ENCODE data around the gene CKAP2L.

CKAP2L gene

GRCh38 chr2:112750560-112750843 lies 13.9 kb downstream of the CKAP2L start:
- peak; percentile 71 for ATAC-seq
- TF ChIP-seq PATZ1 (CRISPR knock-in tag; IDR thresholded peaks at IDR 0.05; ENCODE audit: borderline replicate concordance) (no peak), POU6F1 (CRISPR knock-in tag; IDR thresholded peaks at IDR 0.05; ENCODE audit: borderline replicate concordance, low read depth) (no peak), SNAI2 (CRISPR knock-in tag; IDR thresholded peaks at IDR 0.05) (no peak), BACH2 (CRISPR knock-in tag; IDR thresholded peaks at IDR 0.05; ENCODE audit: borderline replicate concordance) (no peak), TCF4 (CRISPR knock-in tag; IDR thresholded peaks at IDR 0.05; ENCODE audit: borderline replicate concordance) (no peak), GLIS3 (CRISPR knock-in tag; IDR thresholded peaks at IDR 0.05) (no peak), ZNF565 (CRISPR knock-in tag; conservative IDR thresholded peaks at IDR 0.05; ENCODE audit: low read depth) (no peak), ZC3H10 (CRISPR knock-in tag; IDR thresholded peaks at IDR 0.05) (no peak), ARNTL (CRISPR knock-in tag; IDR thresholded peaks at IDR 0.05; ENCODE audit: borderline replicate concordance, low read depth) (no peak), CSDC2 (CRISPR knock-in tag; IDR thresholded peaks at IDR 0.05) (no peak)
- TF ChIP-seq, protein P1, sequence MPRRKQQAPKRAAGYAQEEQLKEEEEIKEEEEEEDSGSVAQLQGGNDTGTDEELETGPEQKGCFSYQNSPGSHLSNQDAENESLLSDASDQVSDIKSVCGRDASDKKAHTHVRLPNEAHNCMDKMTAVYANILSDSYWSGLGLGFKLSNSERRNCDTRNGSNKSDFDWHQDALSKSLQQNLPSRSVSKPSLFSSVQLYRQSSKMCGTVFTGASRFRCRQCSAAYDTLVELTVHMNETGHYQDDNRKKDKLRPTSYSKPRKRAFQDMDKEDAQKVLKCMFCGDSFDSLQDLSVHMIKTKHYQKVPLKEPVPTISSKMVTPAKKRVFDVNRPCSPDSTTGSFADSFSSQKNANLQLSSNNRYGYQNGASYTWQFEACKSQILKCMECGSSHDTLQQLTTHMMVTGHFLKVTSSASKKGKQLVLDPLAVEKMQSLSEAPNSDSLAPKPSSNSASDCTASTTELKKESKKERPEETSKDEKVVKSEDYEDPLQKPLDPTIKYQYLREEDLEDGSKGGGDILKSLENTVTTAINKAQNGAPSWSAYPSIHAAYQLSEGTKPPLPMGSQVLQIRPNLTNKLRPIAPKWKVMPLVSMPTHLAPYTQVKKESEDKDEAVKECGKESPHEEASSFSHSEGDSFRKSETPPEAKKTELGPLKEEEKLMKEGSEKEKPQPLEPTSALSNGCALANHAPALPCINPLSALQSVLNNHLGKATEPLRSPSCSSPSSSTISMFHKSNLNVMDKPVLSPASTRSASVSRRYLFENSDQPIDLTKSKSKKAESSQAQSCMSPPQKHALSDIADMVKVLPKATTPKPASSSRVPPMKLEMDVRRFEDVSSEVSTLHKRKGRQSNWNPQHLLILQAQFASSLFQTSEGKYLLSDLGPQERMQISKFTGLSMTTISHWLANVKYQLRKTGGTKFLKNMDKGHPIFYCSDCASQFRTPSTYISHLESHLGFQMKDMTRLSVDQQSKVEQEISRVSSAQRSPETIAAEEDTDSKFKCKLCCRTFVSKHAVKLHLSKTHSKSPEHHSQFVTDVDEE (CRISPR knock-in tag; IDR thresholded peaks at IDR 0.05), result no peak
- TF ChIP-seq, protein P2, sequence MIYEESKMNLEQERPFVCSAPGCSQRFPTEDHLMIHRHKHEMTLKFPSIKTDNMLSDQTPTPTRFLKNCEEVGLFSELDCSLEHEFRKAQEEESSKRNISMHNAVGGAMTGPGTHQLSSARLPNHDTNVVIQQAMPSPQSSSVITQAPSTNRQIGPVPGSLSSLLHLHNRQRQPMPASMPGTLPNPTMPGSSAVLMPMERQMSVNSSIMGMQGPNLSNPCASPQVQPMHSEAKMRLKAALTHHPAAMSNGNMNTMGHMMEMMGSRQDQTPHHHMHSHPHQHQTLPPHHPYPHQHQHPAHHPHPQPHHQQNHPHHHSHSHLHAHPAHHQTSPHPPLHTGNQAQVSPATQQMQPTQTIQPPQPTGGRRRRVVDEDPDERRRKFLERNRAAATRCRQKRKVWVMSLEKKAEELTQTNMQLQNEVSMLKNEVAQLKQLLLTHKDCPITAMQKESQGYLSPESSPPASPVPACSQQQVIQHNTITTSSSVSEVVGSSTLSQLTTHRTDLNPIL (CRISPR knock-in tag; IDR thresholded peaks at IDR 0.05; ENCODE audit: low read depth), result no peak

DNA sequence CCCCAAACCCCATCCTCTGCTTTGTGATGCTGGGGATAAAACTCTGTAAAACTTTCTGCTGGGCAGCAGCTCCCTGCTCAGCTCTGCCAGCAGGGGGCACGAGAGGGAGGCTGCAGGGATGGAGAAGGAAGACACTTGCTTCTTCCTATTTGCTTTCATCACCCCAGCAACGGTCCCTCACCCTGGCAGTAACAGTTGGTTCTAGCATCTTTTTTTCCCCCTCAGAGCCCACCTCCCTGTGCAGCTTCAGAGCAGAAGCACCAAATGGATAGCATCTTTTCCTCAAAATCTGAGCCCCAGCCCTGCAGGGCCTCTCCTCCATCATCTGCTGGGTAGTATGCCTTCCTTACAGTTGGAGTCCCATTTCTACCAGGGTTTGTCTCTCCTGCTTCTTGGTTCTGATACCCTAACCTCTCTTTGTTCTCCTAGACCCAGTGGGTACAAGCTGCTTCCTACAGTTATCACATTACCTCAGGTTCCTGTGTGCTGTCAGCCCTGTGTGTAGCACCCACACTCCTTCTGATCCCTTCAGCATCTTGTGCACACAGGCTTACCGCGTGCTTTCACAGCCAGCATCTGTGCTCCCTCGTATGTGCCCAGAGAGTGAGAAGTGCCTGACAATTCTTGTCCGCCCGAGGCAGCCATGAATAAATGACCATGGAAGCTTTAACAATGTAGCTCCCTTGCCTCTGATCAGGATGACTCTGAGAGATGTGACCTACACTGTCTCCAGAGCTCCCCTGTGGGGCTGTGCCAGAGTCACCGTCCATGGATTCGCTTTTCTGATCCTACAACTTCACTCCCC lies 14.5 kb downstream of the CKAP2L start:
- peak; percentile 97 for ATAC-seq
- TF ChIP-seq GLIS3 (CRISPR knock-in tag; IDR thresholded peaks at IDR 0.05) (no peak), ZC3H10 (CRISPR knock-in tag; IDR thresholded peaks at IDR 0.05) (no peak), CSDC2 (CRISPR knock-in tag; IDR thresholded peaks at IDR 0.05) (no peak), ZNF8 (CRISPR knock-in tag; IDR thresholded peaks at IDR 0.05) (no peak), ESRRG (CRISPR knock-in tag; IDR thresholded peaks at IDR 0.05) (no peak), POU6F1 (CRISPR knock-in tag; IDR thresholded peaks at IDR 0.05; ENCODE audit: borderline replicate concordance, low read depth) (no peak), ZNF565 (CRISPR knock-in tag; conservative IDR thresholded peaks at IDR 0.05; ENCODE audit: low read depth) (no peak), ZNF70 (CRISPR knock-in tag; IDR thresholded peaks at IDR 0.05) (no peak), OSR1 (CRISPR knock-in tag; IDR thresholded peaks at IDR 0.05) (no peak), PATZ1 (CRISPR knock-in tag; IDR thresholded peaks at IDR 0.05; ENCODE audit: borderline replicate concordance) (no peak)
- TF ChIP-seq, protein P3, sequence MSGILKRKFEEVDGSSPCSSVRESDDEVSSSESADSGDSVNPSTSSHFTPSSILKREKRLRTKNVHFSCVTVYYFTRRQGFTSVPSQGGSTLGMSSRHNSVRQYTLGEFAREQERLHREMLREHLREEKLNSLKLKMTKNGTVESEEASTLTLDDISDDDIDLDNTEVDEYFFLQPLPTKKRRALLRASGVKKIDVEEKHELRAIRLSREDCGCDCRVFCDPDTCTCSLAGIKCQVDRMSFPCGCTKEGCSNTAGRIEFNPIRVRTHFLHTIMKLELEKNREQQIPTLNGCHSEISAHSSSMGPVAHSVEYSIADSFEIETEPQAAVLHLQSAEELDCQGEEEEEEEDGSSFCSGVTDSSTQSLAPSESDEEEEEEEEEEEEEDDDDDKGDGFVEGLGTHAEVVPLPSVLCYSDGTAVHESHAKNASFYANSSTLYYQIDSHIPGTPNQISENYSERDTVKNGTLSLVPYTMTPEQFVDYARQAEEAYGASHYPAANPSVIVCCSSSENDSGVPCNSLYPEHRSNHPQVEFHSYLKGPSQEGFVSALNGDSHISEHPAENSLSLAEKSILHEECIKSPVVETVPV (CRISPR knock-in tag; IDR thresholded peaks at IDR 0.05), result no peak
